GM12891 (cell line): ENCODE measurements around the gene MPPED2.

Experiments used
- DNase-seq: peaks from one replicate; pipeline ENCODE4 v3.0.0; 2011; ENCODE audit warnings: low spot score; ENCODE audit not compliant: insufficient read length
- FAIRE-seq: peaks from 2 replicates; lab custom pipeline; 2011; peaks lifted over from hg19 to GRCh38; lab: Jason Lieb, UNC
- PAX5 ChIP-seq: IDR thresholded peaks from 2 replicates; pipeline ENCODE4 v1.6.1; 2011; ENCODE audit warnings: low read length, moderate library complexity, mild to moderate bottlenecking; ENCODE audit not compliant: insufficient read depth, severe bottlenecking
- POLR2A ChIP-seq: IDR thresholded peaks from 2 replicates; pipeline ENCODE4 v1.6.1; 2011; ENCODE audit warnings: low read depth, low read length, control low read depth
- POLR2AphosphoS5 ChIP-seq: IDR thresholded peaks from 2 replicates; pipeline ENCODE4 v1.6.1; 2011; ENCODE audit warnings: low read depth, low read length, control low read depth
- POU2F2 ChIP-seq: IDR thresholded peaks from 2 replicates; pipeline ENCODE4 v1.6.1; 2011; ENCODE audit warnings: low read depth, mild to moderate bottlenecking, control low read depth, low read length, moderate library complexity
- SPI1 ChIP-seq: IDR thresholded peaks from 2 replicates; pipeline ENCODE4 v1.6.1; 2011; ENCODE audit warnings: low read depth, low read length, control low read depth
- TAF1 ChIP-seq: IDR thresholded peaks from 2 replicates; pipeline ENCODE4 v1.6.1; 2011; ENCODE audit warnings: low read depth, low read length, control low read depth

MPPED2 gene

DNA sequence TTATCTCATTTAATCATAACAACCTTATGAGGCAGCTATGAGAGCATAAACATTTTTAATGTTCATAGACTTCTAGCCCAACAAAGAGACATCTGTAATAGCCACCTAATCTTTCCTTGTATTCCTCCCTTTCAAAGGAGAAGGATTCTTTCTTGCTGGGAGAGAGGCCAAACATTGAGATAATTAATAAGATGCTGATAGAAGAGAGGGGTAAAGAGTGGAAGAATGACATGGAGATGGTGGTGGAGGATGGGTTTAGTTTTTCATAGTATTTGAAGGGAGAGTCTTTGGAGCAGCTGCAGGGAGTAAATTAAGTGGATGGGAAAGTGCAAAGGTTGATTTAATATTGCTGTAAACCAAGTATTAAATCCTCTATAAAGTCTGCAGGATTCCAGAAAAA is 205.3 kb downstream of the MPPED2 start:
- no peak for DNase-seq
- TF ChIP-seq POLR2A (no peak), PAX5 (no peak), TAF1 (no peak), SPI1 (no peak), POU2F2 (no peak), POLR2AphosphoS5 (no peak)
- FAIRE-seq, result no peak

DNA sequence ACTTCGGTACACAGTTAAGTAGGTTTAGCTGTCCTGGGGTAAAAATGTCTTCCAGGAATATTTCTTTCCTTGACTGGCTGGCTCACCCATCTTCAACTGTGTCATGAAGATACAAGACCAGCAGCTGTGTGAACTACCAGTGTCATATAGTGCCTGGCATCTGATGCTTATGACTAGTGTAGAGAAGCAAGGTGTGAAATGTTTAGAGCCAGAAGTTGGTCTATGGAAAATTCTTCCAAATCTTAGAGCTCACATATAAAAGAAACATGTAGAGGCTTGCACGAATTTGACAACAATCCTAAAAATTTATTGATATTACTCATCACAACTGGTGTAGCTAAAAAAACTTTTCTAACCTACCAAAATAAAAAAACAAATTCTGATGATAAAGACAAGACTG is 208.8 kb downstream of the MPPED2 start:
- DNase-seq (no peak), FAIRE-seq (no peak)
- TF ChIP-seq POLR2AphosphoS5, result no peak
- TF ChIP-seq TAF1, result no peak
- TF ChIP-seq PAX5, result no peak
- TF ChIP-seq POU2F2, result no peak
- no peak for TF ChIP-seq POLR2A
- no peak for TF ChIP-seq SPI1

DNA sequence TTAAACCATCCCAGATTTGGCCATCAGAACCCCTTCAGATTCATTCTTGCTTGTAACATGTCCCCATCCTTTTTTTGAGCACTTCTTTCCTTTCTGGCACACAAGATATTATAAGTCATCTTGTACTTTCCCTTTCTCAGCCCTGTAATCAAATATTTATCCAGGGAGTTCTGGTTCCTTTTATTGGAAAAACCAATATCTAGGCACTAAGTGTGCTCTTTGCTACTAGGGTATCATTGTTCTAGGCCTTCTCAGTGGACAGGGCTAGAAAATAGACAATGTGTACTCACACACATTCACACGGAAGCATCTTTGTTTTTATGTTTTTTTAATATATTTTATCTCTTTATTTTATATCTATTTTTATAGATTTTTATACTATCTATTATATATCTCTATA is 216.0 kb downstream of the MPPED2 start:
- no peak for TF ChIP-seq POU2F2
- no peak for TF ChIP-seq POLR2AphosphoS5
- no peak for TF ChIP-seq TAF1
- TF ChIP-seq POLR2A, result no peak
- no peak for TF ChIP-seq PAX5
- TF ChIP-seq SPI1, result no peak
- no peak for FAIRE-seq
- DNase-seq, result no peak

DNA sequence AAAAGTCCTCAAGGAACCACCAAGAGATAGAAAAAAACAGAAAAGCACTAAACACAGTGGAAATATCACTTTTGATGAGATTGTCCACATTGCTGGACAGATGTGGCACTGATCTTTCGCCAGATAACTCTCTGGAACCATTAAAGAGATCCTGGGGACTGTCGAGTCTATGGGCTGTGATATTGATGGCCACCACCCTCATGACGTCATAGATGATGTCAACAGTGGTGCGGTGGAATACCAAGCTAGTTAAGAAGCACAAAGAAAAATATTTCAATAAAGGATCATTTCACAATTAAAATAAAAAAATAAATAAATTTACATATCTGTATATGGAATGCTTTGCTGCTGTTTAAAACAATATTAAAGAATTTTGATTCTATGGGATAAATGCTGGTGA is 217.8 kb downstream of the MPPED2 start:
- FAIRE-seq (no peak), DNase-seq (no peak)
- TF ChIP-seq TAF1, result no peak
- TF ChIP-seq SPI1, result no peak
- no peak for TF ChIP-seq POLR2AphosphoS5
- TF ChIP-seq POU2F2, result no peak
- no peak for TF ChIP-seq PAX5
- TF ChIP-seq POLR2A, result no peak

GRCh38 chr11:30365793-30366517 is 220.2 kb downstream of the MPPED2 start:
- TF ChIP-seq POLR2AphosphoS5 (no peak), POU2F2 (no peak), PAX5 (no peak), TAF1 (no peak), POLR2A (no peak), SPI1 (peak; percentile 62)
- peak; percentile 72 for FAIRE-seq
- DNase-seq, result no peak

GRCh38 chr11:30364837-30365482 is 221.2 kb downstream of the MPPED2 start:
- TF ChIP-seq PAX5, result no peak
- no peak for TF ChIP-seq TAF1
- no peak for TF ChIP-seq POLR2A
- TF ChIP-seq SPI1, result no peak
- TF ChIP-seq POLR2AphosphoS5, result no peak
- TF ChIP-seq POU2F2, result no peak
- no peak for FAIRE-seq
- no peak for DNase-seq

GRCh38 chr11:30364139-30364836 is 221.9 kb downstream of the MPPED2 start:
- no peak for FAIRE-seq
- no peak for TF ChIP-seq SPI1
- no peak for TF ChIP-seq PAX5
- no peak for TF ChIP-seq POLR2A
- no peak for TF ChIP-seq TAF1
- no peak for TF ChIP-seq POU2F2
- no peak for TF ChIP-seq POLR2AphosphoS5
- no peak for DNase-seq

DNA sequence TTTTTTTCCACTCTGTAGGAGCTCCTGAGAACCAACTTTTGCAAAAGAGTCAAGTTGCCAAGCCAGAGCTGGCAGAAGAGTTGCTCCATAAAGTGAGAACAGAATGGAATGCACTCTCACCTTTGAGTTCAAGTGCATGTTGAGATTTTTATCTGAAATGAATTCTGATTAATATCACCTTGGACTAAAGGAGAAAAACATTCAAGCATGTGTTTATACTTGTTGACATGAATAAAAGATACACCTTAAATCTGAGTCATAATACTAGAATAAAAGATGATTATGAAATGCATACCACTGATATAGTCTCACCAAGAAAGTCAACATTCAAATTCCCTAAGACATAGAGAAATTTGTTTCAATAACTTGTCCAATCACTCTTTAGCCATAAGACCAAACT is 225.4 kb downstream of the MPPED2 start:
- FAIRE-seq, result no peak

More for the DNA sequence above, 225.4 kb downstream of the MPPED2 start:
- DNase-seq, result no peak
- TF ChIP-seq PAX5, result no peak
- no peak for TF ChIP-seq POLR2AphosphoS5
- no peak for TF ChIP-seq POU2F2
- no peak for TF ChIP-seq SPI1
- no peak for TF ChIP-seq POLR2A
- TF ChIP-seq TAF1, result no peak
